HL-60/S4 treated with retinoic acid at 250 ng/mL for 4 days and 3 days (cell line): ENCODE results near the gene MYH15.

ENCODE experiments used
- in situ Hi-C: fragments of 300-500 bp; cut with MboI; formaldehyde crosslinking; loops from 2 replicates; pipeline ENCODE4 v1.7.0; 2022; ENCODE audit warnings: low sequenced_read_pairs

Gene MYH15

GRCh38 chr3:108345492-108346205 is 164.7 kb downstream of the MYH15 start:
- in situ Hi-C loops = no loop called here

GRCh38 chr3:108343491-108343890 is 166.9 kb downstream of the MYH15 start:
- in situ Hi-C loops = no loop called here

- in situ Hi-C loops = no loop called here
Measured at GRCh38 chr3:108342837-108343486, 167.4 kb downstream of the MYH15 start.

GRCh38 chr3:108341911-108342310 is 168.5 kb downstream of the MYH15 start:
- in situ Hi-C loops = no loop called here

- in situ Hi-C loops = no loop called here
Measured at GRCh38 chr3:108338901-108339545, 171.4 kb downstream of the MYH15 start.

- in situ Hi-C loops = no loop called here
Measured at GRCh38 chr3:108334701-108335100, 175.7 kb downstream of the MYH15 start.

- in situ Hi-C loops = no loop called here
Measured at GRCh38 chr3:108333961-108334360, 176.4 kb downstream of the MYH15 start.

- in situ Hi-C loops = no loop called here
Measured at GRCh38 chr3:108331792-108332191, 178.6 kb downstream of the MYH15 start.
